KOPT-K1 (cell line): Measurements from ENCODE around the gene GABBR2.

ENCODE experiments used
- H3K27ac ChIP-seq: fragments of 200-600 bp; sonication (generic); 2 replicates; pipeline ENCODE4 v1.5.1; 2016; ENCODE audit warnings: antibody characterized with exemption, mild to moderate bottlenecking, low read depth, low read length; ENCODE audit not compliant: poor library complexity, severe bottlenecking
- H3K36me3 ChIP-seq: fragments of 200-600 bp; sonication (generic); 2 replicates; pipeline ENCODE4 v1.5.1; 2017; ENCODE audit warnings: antibody characterized with exemption, mild to moderate bottlenecking, low read length, moderate library complexity; ENCODE audit not compliant: insufficient read depth
- H3K9me3 ChIP-seq: fragments of 200-600 bp; sonication (generic); 2 replicates; pipeline ENCODE4 v1.5.1; 2017; ENCODE audit warnings: antibody characterized with exemption, low read length, mild to moderate bottlenecking; ENCODE audit not compliant: insufficient read depth, poor library complexity, severe bottlenecking

GABBR2 gene

DNA sequence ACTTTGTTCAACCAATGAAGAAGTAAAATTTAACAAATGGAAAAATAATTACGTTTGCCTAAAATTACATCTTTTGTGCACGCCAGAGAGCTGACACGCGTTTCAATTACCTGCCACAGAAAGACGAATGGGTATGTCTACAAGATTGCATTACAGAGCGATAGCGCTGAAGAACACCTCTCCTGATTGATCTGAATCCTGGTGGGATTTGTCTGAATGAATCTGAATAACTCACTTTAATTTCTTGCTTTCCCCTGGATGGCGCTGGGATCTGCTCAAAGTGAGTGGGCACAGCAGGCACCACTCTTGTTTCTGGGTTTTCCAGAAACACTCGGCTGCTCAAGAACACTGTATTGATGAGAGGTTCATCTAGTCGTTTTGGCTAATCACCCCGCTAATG is 304.5 kb downstream of the GABBR2 start:
- H3K27ac ChIP-seq = no peak overlapping the region
- H3K36me3 ChIP-seq = no peaks in the 10 kb centered on the region
- H3K9me3 ChIP-seq = no peaks in the 10 kb centered on the region

DNA sequence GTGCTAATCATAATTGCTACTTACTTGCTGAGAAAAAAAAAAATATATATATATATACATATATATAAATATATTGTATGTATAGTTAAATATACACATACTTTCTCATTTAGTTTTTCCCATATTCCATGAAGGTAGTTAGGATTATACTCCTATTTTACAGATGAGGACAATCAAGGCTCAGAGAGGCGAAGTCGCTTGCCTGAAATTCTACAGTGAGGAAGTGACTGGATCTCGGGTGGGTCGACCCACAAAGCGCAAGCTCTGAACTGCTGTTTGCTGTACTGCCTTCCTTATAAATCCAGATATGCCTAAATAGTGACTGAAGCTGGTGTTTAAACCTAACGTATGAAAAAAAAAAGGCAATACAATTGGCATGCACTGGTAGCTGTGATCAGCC is 305.0 kb downstream of the GABBR2 start:
- no peak overlapping the region for H3K27ac ChIP-seq

DNA sequence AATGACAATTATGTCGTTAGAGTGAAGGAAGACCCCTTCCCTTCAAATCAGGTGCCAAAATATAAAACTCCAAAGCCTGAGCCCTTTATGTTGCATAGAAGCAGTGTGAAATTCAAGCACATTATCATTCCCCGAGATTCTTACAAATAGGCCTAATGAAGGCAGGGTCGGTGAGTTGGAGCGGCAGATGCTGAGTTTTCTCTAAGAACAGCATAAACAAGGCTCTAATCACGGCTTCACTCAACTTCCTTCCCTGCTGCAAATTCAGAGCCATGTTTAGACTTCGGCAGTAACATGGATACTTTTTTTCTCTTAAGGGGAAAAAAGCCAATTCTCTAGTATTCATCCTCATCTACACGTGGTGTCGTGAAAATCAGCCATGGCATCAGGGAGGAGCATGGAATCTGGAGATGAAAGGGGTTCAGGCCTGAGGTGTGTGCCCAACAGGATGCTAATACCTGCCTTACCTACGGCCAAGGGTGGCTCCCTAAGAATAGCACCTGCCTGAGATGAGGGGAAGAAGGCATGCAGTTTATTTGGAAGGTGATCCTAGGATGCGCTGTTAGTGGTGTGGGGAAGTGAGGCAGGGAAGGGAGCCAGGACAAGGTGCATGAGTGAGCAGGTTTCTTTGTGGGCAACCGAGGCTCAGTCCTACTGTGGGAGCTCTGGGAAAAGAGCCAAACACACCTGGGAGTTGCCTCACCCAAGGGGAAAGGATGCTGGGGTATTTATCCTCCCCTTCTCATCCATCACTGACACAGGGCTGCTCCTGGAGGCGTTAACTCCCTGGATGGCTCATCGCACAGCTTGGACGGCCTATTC is 306.5 kb downstream of the GABBR2 start:
- no peak overlapping the region for H3K27ac ChIP-seq
- H3K9me3 ChIP-seq = no peaks in the 10 kb centered on the region
- no peaks in the 10 kb centered on the region for H3K36me3 ChIP-seq

More for the DNA sequence above, 305.0 kb downstream of the GABBR2 start:
- H3K36me3 ChIP-seq = no peaks in the 10 kb centered on the region
- H3K9me3 ChIP-seq = no peaks in the 10 kb centered on the region

DNA sequence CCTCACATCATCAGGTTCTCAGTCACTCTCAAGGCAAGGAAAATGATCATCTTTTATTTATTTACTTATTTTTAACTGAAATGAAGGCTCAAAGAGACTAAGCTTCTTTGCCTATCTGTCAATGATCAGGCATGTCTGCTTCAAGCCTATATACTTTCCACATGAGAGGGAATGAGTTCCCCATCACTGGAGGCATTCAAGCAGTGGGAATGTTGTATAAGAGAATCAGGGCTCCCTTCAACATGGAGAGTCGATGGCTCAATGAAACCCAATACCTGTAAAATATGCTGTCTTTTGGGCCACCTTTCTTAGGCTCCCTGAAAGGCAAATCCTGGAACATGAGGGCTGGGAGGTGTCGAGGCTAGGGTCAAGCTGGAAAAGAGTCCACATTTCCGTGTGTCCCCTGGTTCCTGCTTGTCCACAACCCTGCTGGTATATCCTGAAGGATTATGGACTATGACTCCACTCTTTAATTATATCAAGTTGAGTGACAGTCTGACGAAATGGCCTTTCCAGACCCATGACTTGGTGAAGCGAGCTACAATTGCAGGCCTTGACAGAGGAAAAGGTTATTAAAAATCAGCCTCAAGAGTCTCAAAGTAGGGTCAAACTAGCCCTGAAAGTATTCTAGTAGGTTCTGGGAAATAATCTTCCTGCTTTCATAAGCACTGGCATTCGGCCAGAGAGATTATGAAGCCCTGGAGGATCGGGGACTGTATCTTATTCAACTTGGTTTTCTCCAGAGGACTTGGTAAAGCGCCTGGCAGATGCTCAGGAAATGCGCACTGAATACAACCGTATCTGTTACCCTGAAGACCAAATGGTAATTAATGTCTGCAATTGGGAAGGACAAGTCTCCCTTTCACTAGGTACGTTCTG is 307.4 kb downstream of the GABBR2 start:
- no peaks in the 10 kb centered on the region for H3K36me3 ChIP-seq
- no peaks in the 10 kb centered on the region for H3K9me3 ChIP-seq
- no peak overlapping the region for H3K27ac ChIP-seq

DNA sequence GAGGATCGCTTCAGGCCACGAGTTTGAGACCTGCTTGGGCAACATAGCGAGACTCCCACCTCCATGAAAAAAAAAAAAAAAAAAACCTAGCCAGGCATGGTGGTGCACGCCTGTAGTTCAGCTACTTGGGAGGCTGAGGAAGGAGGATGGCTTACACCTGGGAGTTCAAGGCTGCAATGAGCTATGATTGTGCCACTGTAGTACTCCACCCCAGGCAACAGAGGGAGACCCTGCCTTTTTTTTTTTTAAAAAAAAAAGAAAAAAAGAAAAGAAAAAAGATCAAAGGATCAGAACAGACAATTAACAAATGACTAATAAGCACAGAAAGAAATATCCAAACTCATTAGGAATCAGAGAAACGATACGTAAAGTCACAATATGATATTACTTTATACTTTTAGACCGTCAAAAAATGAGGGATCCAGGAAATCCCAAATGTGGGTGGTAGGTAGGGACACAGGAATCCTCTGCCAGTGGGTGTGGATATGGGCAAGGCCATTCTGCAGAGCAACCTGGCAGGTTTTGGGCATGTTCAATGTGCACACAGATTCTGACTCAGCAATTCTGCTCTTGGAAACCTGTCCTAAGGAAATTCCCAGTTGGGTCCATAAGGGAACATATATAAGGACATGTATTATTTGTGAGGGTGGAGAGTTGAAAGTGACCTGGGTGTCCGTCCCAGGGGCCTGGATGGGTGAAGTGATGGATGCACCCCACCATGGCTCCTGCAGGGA is 308.6 kb downstream of the GABBR2 start:
- Histone ChIP-seq H3K36me3 (no peaks in the 10 kb centered on the region), H3K9me3 (no peaks in the 10 kb centered on the region), H3K27ac (no peak overlapping the region)

DNA sequence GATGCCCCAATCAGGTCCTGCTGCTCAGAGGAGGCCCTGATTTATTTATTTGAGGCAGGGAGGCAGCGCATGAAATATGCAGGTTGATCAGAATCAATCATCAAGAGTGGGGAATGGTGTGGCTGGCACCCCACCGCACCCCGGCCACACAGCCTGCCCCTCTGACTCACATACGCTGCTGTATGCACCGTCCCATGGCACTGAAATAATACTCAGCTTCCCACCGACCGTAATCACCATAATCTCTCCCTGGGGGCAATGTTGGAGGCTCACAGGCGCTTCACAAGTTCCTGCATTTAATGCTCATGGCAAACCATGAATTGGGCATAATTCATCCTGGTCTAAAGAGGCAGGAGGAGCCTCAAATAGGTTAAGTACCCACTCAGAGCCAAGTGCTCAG is 312.1 kb downstream of the GABBR2 start:
- H3K27ac ChIP-seq = no peak overlapping the region
- H3K9me3 ChIP-seq = no peaks in the 10 kb centered on the region
- H3K36me3 ChIP-seq = no peaks in the 10 kb centered on the region

DNA sequence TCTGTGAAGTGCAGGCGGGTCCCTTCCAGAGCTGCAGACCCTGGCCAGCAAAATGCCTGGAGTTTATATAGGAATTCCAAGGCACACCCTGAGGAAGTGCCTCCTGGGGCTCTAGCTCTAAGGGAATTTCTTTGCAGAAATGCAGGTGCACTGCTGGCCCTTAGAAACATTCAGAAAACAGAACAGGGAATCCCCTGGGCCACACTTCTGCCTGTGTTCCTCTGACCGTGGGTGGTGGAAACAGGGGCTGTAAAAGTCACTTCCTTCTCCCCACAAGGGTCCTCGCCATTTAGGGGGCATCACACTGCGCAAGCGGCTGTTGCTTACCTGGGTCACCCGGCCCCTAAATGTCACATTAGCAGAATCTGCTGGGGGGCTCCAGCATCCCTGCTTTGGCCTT is 312.5 kb downstream of the GABBR2 start:
- Histone ChIP-seq H3K27ac (no peak overlapping the region), H3K36me3 (no peaks in the 10 kb centered on the region), H3K9me3 (no peaks in the 10 kb centered on the region)

DNA sequence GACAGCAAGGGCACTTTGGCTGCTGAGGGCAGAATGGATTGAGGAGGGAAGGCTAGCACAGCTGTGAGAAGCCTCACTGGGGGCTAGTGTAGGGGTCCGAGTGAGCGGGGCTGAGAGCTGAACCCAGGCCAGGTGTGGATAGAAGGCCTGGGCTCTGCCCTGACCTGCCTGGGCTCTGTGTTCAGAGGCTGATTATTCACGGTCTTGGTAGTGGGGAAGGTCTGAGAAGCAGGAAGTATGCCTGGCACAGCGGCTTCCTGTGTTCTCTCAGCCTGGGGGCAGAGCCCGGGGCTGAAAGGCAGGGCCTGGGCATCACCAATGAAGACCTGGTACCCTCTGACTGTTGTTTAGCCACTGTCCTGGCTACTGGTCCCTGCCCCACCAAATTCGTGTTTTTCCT is 316.9 kb downstream of the GABBR2 start:
- H3K9me3 ChIP-seq = no peaks in the 10 kb centered on the region
- no peak overlapping the region for H3K27ac ChIP-seq
- no peaks in the 10 kb centered on the region for H3K36me3 ChIP-seq

DNA sequence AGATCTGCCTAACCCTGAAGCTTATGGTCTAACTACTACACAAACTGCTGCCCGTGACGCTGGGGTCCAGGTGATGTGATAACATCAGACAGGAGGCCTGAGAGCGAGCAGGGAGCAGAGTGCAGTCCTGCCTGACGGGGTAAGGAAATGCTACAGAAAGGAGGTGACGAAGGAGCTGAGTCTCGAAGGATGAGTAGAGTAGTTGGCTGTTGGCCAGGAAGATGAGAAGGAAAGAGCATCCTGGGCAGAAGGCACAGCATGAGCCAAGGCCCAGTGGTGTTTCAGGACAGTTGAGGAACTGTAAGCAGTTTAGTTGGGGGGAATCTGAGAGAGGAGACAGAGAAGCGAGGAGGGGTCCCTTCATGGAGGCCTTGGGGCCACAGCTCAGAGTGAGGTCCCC is 317.3 kb downstream of the GABBR2 start:
- no peak overlapping the region for H3K27ac ChIP-seq
- no peaks in the 10 kb centered on the region for H3K9me3 ChIP-seq
- H3K36me3 ChIP-seq = no peaks in the 10 kb centered on the region

DNA sequence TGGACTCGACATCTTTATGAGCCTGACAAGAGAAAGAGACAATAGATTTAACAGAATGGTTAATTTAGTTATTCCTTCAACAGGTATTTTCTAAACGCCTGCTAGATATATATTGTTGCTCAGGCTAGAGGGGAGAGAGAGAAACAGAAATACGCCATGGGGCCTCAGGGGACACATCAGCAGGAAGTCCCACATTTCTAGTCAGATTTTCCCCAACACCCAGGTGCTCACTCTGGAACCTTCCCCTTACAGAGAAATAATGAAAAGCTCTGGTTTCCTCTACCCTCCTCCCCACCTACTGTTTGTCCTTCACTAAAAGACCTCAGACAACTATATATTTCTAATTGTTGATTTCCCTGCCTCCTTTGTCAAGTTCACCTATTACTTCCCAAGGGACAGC is 323.0 kb downstream of the GABBR2 start:
- no peaks in the 10 kb centered on the region for H3K9me3 ChIP-seq
- no peak overlapping the region for H3K27ac ChIP-seq
- no peaks in the 10 kb centered on the region for H3K36me3 ChIP-seq

DNA sequence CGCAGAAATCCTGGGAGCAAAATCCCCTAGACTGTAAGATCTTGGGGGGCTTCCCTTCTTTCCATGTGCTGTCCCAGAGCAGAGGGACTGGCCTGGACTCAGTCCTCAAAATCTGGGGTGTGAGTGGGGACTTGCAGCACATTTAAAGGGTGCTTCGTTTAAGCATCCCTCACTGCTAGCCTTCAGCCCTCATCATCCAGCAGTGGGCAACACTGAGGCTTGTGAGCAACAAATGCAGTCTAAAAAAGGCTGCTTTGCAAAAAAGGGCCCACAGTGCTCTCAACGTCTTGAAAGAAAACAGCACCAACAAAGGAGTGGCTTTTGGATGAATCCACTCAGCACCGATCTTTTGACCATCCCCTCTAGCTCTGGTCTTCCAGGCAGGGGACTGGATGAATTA is 325.0 kb downstream of the GABBR2 start:
- no peak overlapping the region for H3K27ac ChIP-seq
- no peaks in the 10 kb centered on the region for H3K36me3 ChIP-seq

DNA sequence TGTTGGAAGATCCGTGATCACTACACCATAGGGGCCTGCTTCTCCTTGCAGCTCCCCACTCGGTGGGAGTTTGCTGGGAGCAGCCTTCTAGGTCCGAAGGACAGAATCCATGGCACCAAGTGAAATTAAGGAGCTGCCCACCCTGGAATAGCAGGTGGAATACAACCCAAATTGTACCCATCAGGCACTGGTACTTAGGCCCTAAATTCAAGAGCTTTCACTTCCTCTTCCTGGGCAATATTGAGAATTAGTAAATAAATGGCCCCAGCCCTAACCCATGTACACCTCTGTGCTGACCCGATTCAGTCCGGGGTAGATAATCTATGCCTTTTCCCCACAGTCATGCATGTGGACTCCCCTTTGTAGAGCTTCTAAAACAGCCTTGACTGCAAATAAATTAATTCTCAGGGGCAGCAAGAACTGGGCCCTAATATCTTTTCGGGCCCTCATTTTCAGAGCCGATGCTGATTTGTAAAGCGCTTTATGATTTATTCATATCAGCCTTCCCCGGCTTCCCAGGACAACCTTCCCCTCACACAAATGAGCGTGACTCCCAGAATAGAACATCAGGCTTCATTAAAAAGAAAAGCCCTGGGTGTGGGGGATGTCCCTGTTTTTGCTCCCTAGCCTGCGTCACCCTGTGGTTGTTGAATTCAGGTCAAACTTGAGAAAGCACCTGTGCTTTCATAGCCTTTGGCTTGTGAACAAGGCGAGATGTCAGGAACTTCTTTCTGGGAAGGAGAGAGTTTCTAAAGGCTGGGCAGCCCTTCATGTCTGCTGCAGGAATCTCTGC is 327.2 kb downstream of the GABBR2 start:
- no peaks in the 10 kb centered on the region for H3K9me3 ChIP-seq
- no peaks in the 10 kb centered on the region for H3K36me3 ChIP-seq
- no peak overlapping the region for H3K27ac ChIP-seq

More for the DNA sequence above, 325.0 kb downstream of the GABBR2 start:
- no peaks in the 10 kb centered on the region for H3K9me3 ChIP-seq

DNA sequence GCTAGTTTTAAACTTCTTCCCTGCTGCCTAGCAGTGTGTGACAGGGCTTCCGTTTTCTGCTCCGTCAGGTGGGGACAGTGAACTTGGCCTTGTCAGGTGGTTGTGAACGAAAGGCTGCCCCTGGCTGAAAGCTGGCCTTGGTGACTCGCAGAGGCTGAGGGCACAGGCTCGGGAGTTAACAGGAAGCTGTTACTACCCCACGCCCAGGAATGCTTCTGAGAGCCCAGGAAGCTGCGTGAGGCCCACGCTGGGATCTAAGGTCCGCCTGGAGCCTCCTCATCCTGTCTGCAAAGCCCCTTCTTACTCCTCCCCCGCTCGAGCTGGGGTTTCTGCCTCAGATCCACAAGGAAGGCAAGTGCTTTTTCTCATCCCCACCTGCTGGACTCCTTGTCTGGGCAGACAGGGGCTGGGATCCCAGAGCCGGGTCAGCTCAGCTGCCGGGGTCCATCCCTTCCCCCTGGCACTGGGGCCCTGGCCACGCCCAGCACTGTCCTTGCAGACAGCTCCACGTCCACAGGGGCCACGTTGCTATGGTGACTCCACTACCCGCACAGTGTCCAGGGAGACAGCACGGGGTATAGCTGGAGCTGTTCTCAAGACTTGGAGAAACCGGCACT is 328.6 kb downstream of the GABBR2 start:
- no peaks in the 10 kb centered on the region for H3K36me3 ChIP-seq
- H3K9me3 ChIP-seq = no peaks in the 10 kb centered on the region
- H3K27ac ChIP-seq = no peak overlapping the region

DNA sequence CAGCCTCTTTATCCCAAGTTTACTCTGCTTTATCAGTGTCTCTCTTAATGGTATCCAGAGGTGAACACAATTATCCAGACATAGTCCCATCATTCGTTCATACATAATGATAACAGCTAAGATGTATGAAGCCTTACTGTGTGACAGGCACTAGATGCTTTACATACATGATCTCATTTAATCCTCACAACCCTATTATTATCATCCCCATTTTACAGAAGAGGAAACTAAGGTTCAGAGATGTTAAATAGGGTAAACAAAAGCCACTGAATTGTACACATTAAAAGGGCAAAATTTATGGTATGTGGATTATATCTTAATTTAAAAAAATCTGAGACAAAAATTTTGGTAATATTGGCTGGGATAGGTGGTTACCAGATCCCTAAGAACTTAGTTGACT is 329.2 kb downstream of the GABBR2 start:
- Histone ChIP-seq H3K36me3 (no peaks in the 10 kb centered on the region), H3K9me3 (no peaks in the 10 kb centered on the region), H3K27ac (no peak overlapping the region)
